HEK293 (cell line): Measurements from ENCODE around the gene GSTT2B.
A peak's percentile ranks its signal among the peaks of the same experiment; 100 is the strongest.
"Not testable (repeated sequence)": the region's sequence is repeated elsewhere in the genome, so short reads cannot be mapped to it uniquely, and the experiment has no call there.

ENCODE experiments used
- CTCF ChIA-PET: fragments of 350-600 bp; formaldehyde crosslinking; extraction: SDS; loops from one replicate; lab custom pipeline; 2021; ENCODE audit warnings: antibody characterized with exemption; lab: Yijun Ruan, JAX
- POLR2A ChIA-PET: fragments of 300-600 bp; formaldehyde crosslinking; extraction: SDS; loops from one replicate; lab custom pipeline; 2020; ENCODE audit warnings: antibody characterized with exemption, inconsistent platforms; lab: Yijun Ruan, JAX
- H3K27ac ChIP-seq: fragments of 200-500 bp; sonication (Bioruptor generic); 2 replicates; pipeline ENCODE4 v1.5.1; 2014; ENCODE audit warnings: low read depth, low read length, control low read depth, inconsistent platforms; ENCODE audit errors: extremely low read depth
- H3K36me3 ChIP-seq, 2 experiments: fragments of 200-500 bp in 1 of 2; sonication (Bioruptor generic) in 1 of 2; 1 replicate in 1 of 2; 2 replicates in 1 of 2; pipeline ENCODE4 v1.5.1; 2014 to 2017; ENCODE audit warnings: inconsistent platforms in 2 of 2, low read length in 2 of 2; ENCODE audit not compliant: control insufficient read depth in 2 of 2, insufficient read depth in 1 of 2
- H3K4me1 ChIP-seq: fragments of 200-500 bp; sonication (Bioruptor generic); 2 replicates; pipeline ENCODE4 v1.5.1; 2014; ENCODE audit warnings: mild to moderate bottlenecking, low read length, inconsistent platforms; ENCODE audit not compliant: control insufficient read depth, insufficient read depth
- H3K4me3 ChIP-seq: 2 replicates; pipeline ENCODE4 v1.5.1; 2011; ENCODE audit warnings: low read depth, mild to moderate bottlenecking, control low read depth, low read length, moderate library complexity
- H3K9me3 ChIP-seq: fragments of 200-500 bp; sonication (Bioruptor generic); 2 replicates; pipeline ENCODE4 v1.5.1; 2014; ENCODE audit warnings: low read depth, low read length, inconsistent platforms; ENCODE audit not compliant: control insufficient read depth, insufficient read depth
- FEZF1 ChIP-seq: fragments of 450-650 bp; formaldehyde crosslinking; IDR thresholded peaks from 2 replicates; pipeline ENCODE4 v1.5.1; 2016; ENCODE audit warnings: missing biosample characterization, missing genetic modification characterization
- SCRT1 ChIP-seq: fragments of 450-650 bp; formaldehyde crosslinking; IDR thresholded peaks from 2 replicates; pipeline ENCODE4 v1.5.1; 2016; ENCODE audit warnings: missing biosample characterization, missing genetic modification characterization, borderline replicate concordance
- SCRT2 ChIP-seq: fragments of 450-650 bp; formaldehyde crosslinking; IDR thresholded peaks from 2 replicates; pipeline ENCODE4 v1.5.1; 2016; ENCODE audit warnings: missing biosample characterization, missing genetic modification characterization
- ZBTB17 ChIP-seq: fragments of 450-650 bp; formaldehyde crosslinking; IDR thresholded peaks from 2 replicates; pipeline ENCODE4 v1.5.1; 2016; ENCODE audit warnings: missing biosample characterization, missing genetic modification characterization
- ZNF341 ChIP-seq: fragments of 450-650 bp; formaldehyde crosslinking; IDR thresholded peaks from 2 replicates; pipeline ENCODE4; 2016; ENCODE audit warnings: low read depth, missing biosample characterization, missing genetic modification characterization

GSTT2B gene

DNA sequence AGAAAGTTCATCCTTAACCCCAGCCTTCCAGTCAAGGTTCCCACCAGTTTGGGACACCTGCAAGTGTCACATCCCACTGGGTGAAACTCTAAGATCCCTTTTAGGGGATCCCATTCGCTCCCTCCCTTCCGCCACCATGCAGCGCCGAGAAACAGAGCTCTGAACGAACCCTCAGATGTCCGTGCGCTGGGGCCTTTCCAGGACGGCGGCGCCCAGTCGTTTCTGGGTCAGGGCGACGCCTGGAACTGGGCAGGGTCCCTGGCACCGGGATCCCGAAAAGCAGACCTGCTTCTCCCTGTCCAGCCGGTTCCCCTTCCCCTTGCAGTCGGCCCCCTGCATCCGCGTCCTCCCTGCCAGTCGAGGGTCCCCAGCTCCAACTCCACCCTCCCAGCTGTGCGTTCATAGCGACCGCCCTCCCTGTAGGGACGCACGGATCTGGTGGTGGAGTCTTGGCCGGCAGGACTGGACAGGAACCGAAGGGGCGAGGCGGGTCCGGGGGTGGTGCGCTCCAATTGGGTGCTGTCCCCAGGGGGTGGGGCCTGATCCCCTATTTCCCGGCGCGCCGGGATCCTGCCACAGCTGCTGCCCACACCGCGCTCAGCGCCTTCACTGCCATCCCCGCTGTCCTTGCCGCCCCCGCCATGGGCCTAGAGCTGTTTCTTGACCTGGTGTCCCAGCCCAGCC lies 18.7 kb upstream of the GSTT2B start, which contains the start of gene GSTT2:
Gene GSTT2, plus strand, starts transcription at position 578 of the 684 bp plus-strand sequence.
- CTCF ChIA-PET, H3K36me3 ChIP-seq, H3K27ac ChIP-seq, H3K9me3 ChIP-seq, H3K4me1 ChIP-seq, POLR2A ChIA-PET, H3K4me3 ChIP-seq: not testable (repeated sequence)

DNA sequence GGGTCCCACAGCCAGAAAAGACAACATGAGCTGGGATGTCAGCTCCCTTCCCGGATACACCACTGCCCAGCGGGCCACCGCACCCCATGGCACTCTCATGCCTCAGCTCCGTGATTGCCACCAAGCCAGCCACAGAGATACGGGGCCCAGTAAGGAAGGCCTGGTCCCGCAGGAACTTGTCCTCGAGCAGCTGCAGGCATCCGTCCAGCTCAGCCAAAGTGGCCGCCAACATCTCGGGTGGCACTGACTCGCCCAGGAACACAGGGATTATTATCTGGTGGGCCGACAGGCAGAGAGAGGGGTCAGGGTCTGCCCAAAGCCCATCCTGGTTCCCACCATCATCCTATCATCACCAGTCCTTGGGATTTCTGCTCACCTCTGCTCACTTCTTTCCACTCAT lies 16.3 kb upstream of the GSTT2B start:
- H3K4me1 ChIP-seq, H3K36me3 ChIP-seq, H3K4me3 ChIP-seq, H3K9me3 ChIP-seq, H3K27ac ChIP-seq, CTCF ChIA-PET, POLR2A ChIA-PET: not testable (repeated sequence)

DNA sequence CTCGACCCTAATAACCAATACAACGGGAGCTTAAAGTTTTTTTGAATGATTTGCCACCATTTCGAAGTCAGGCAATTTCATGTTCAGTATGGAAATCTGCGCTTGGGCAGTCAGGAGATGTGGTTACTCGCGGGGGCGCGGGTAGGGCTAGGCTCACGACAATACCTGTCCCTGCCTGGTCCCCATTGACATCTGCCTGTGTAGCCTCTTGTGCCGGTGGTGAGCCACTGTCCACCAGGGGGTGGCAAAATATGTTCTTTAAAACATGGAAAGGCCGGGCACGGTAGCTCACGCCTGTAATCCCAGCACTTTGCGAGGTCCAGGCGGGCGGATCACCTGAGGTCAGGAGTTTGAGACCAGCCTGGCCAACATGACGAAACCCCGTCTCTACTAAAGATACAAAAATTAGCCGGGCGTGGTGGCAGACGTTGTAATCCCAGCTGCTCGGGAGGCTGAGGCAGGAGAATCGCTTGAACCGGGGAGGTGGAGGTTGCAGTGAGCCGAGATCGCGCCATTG lies 13.9 kb upstream of the GSTT2B start:
- H3K4me3 ChIP-seq, H3K9me3 ChIP-seq, H3K4me1 ChIP-seq, POLR2A ChIA-PET, H3K27ac ChIP-seq, CTCF ChIA-PET: not testable (repeated sequence)
- peaks cover 0 to 22% of the 10 kb centered on the region in 2 experiments; a peak in 2 of 3 replicates for H3K36me3 ChIP-seq

DNA sequence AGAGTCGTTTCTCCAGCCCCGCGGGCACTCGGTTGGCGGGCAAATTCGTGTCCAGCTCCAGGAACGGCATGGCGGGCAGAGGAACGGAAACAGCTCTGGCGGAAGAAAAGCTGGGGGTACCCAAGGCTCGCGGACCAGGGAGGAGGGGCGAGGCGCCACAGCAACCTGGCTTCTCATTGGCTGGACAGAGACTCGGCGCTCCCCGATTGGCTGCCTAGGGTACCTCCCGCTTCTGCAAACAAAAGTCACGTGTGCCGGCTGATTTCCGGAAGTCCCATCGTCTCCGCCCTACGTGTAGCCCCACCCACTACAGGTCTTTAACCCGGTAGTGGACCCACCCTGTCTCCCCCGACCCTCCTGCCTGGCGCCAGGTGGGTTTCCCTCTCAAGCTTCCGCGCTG lies 13.3 kb upstream of the GSTT2B start, which contains the start of gene DDT:
Gene DDT, minus strand, starts transcription at position 97 of the 400 bp plus-strand sequence. Its CDS starts 27 bp downstream, at position 70.
- H3K4me1 ChIP-seq, H3K4me3 ChIP-seq, H3K9me3 ChIP-seq, POLR2A ChIA-PET, H3K27ac ChIP-seq, CTCF ChIA-PET: not testable (repeated sequence)
- peaks cover 0 to 28% of the 10 kb centered on the region in 2 experiments; a peak in 2 of 3 replicates for H3K36me3 ChIP-seq

DNA sequence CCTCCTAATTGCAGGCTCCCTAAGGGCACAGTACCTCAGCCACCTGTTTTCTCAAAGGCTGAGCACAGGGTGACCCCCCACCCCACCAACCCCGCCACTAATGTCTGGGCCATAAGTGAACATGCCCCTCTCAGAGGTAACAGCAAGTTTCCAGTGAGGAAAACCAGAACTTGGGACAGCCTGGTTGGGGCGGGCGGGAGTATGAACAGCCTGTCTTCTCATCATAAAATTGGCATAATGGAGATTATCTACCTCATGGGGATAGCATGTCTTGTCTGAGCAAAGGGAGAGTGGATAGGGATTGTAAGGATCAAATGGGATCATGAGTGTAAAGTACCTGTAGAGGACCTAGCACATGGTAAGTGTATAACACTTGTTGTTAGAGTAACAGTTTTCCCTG lies 10.9 kb upstream of the GSTT2B start:
- not testable (repeated sequence) for H3K4me3 ChIP-seq, H3K27ac ChIP-seq, H3K4me1 ChIP-seq
- TF ChIP-seq SCRT2 (peak; percentile 52; the same call in 1 of the 2 replicates), SCRT1 (tag by site-specific recombination) (peak; percentile 54; the same call in 1 of the 2 replicates), ZNF341 (tag by site-specific recombination) (peak; percentile 40; the same call in 1 of the 2 replicates)
- TF ChIP-seq, all 188 proteins: peak for 3; not testable (repeated sequence) for 185
- peaks cover 0 to 33% of the 10 kb centered on the region in 2 experiments; a peak in 2 of 3 replicates for H3K36me3 ChIP-seq
- CTCF ChIA-PET, H3K9me3 ChIP-seq: not testable (repeated sequence)
- POLR2A ChIA-PET: interaction anchor here (1.1 kb wide), 1 partner anchor 78 kb away, joined by 7 read pairs; the partner anchor contains the start of gene MIF

DNA sequence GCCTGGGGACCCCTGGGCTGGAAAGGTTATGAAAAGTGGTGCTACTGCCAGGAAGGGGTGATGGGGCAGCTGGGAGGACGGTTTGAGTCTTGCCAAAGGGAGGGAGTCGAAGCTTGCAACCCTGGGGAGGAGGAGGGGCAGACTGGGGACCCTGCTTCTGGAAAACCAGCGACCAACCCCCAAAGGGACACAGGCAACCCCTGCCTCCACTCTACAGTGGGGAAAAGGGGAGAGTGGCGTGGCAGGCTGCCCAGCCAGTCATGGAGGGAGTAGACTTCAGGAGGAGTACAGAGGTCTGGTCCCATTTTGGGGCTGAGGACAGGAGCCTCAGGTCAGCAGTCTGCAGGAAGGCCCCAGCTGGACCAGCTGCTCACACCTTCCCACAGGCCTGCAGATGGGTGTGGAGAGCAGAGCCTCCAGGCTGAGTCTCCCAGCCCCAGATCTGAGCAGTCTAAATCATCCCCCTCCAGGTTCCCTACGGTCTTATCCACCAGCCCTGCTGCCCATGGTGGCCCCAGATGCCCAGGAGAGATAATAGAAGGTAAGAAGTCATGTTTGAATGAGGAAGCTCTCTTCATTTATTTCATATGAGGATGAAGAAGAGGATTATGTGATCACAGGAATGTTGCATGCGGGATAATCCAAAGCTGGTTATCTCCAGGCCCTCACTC lies 10.0 kb upstream of the GSTT2B start:
- Histone ChIP-seq H3K4me3 (no peak overlapping the region), H3K27ac (peak overlapping the region; percentile 29; the same call in 1 of the 2 replicates), H3K4me1 (no peaks in the 10 kb centered on the region), H3K36me3 (peaks cover 0 to 33% of the 10 kb centered on the region in 2 experiments; a peak in 2 of 3 replicates), H3K9me3 (no peaks in the 10 kb centered on the region)
- ChIA-PET CTCF (interaction anchor here (1.0 kb wide), 1 partner anchor 121 kb away, joined by 3 read pairs; no protein-coding TSS in a partner anchor), POLR2A (interaction anchor here (0.5 to 1.1 kb wide), 3 partner anchors 75 to 184 kb away, joined by 3 to 7 read pairs (median 3); partner anchors contain the start of gene MIF)
- TF ChIP-seq FEZF1 (tag by site-specific recombination): no peak
- peak; percentile 56 for TF ChIP-seq ZBTB17 (tag by site-specific recombination)
